Measurements from ENCODE around the gene LPP. TPM values are rescaled to one million over a fixed set of nuclear protein-coding genes. Genes with fewer than 3 reads are reported as not detected.

LPP gene
- total RNA-seq, 2 donors from 2014 or later, result 1,568 to 1,607 TPM

DNA sequence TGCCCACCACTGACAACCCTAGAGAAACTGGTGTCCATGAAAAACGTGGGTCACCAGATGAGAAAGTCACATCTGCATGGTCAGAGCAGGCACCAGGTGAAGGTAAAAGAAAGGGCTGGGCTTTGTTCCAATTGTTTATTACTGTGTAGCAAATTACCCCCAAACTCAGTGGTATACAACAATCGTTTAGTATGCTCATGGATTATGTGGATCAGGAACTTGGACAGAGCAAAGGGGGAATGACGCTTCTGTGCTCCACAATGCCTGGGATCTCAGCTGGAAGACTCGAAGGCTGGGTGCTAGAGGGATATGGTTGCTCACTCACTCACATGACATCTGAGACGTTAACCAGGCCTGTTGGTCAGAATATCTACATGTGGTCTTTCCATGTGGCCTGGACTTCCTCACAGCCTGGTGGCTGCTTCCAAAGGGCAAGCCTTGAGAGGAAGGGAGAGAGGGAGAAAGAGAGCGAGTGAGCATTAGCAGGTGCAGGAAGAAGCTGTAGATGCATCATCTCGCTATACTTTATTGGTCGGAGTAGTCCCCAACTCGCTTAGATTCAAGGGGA lies 44.9 kb downstream of the LPP start:
- Histone ChIP-seq H3K9me3 (no peaks in the 10 kb centered on the region), H3K4me3 (no peak overlapping the region), H3K36me3 (no peaks in the 10 kb centered on the region), H3K27ac (peak overlapping the region; percentile 9 to 50), H3K27me3 (replicated peaks; ENCODE audit: insufficient read depth) (no peaks in the 10 kb centered on the region), H3K4me1 (ENCODE audit: control insufficient read depth in 1 of 2, low read depth in 2 of 2) (peaks cover 21 to 67% of the 10 kb centered on the region in 2 donors)
- no peak for ATAC-seq (ENCODE audit: insufficient number of reproducible peaks, low FRiP score, low read depth)
- no peak for DNase-seq (ENCODE audit: low spot score)
- TF ChIP-seq, protein P1, sequence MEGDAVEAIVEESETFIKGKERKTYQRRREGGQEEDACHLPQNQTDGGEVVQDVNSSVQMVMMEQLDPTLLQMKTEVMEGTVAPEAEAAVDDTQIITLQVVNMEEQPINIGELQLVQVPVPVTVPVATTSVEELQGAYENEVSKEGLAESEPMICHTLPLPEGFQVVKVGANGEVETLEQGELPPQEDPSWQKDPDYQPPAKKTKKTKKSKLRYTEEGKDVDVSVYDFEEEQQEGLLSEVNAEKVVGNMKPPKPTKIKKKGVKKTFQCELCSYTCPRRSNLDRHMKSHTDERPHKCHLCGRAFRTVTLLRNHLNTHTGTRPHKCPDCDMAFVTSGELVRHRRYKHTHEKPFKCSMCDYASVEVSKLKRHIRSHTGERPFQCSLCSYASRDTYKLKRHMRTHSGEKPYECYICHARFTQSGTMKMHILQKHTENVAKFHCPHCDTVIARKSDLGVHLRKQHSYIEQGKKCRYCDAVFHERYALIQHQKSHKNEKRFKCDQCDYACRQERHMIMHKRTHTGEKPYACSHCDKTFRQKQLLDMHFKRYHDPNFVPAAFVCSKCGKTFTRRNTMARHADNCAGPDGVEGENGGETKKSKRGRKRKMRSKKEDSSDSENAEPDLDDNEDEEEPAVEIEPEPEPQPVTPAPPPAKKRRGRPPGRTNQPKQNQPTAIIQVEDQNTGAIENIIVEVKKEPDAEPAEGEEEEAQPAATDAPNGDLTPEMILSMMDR (IDR thresholded peaks at IDR 0.05), result no peak

DNA sequence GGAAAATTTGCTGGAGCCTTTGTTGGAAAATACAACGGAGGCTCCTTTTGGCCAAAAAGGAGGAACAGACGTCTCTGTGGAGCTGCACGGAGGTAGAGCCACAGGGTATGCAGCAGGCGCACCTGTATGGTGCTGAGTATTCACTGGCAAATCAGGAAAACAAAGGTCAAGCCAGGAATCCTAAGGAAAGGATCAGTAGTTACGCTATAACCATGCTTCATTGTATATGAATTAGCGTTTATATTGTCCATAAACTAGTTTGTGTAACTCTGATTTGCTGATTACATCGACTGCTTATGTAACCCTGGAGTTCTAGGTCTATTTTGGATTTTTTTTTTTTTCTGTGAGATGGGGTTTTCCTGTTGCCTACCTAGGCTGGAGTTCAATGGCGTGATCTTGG lies 45.4 kb downstream of the LPP start:
- H3K36me3 ChIP-seq, result no peaks in the 10 kb centered on the region
- no peak overlapping the region for H3K4me3 ChIP-seq
- TF ChIP-seq, protein P1 (IDR thresholded peaks at IDR 0.05), result no peak
- peaks cover 25 to 67% of the 10 kb centered on the region in 2 donors for H3K4me1 ChIP-seq (ENCODE audit: control insufficient read depth in 1 of 2, low read depth in 2 of 2)
- H3K27ac ChIP-seq, result peak overlapping the region in 1 of 2 donors; percentile 23
- ATAC-seq (ENCODE audit: insufficient number of reproducible peaks, low FRiP score, low read depth), result no peak
- H3K9me3 ChIP-seq, result no peaks in the 10 kb centered on the region
- no peak for DNase-seq (ENCODE audit: low spot score)
- H3K27me3 ChIP-seq (replicated peaks; ENCODE audit: insufficient read depth), result no peaks in the 10 kb centered on the region

DNA sequence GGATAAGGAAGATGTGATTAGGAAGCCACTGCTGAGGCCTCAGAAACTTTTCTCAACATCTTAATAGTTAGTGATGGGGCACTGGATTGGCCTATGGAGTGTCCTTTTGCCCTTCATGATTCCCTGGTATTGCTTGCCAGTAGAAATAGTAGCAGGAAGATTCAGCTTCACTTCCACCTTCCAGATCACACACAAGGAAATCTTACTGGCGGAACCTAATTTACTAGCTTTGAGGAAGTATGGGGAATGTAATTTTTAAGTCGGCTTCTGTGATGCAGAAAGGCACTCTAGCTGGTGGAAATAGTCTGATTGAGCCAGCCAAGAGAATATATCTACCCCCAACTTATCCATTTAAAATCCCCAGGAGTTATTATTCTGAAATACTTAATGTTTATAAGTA lies 46.5 kb downstream of the LPP start:
- ATAC-seq (ENCODE audit: insufficient number of reproducible peaks, low FRiP score, low read depth), result no peak

DNA sequence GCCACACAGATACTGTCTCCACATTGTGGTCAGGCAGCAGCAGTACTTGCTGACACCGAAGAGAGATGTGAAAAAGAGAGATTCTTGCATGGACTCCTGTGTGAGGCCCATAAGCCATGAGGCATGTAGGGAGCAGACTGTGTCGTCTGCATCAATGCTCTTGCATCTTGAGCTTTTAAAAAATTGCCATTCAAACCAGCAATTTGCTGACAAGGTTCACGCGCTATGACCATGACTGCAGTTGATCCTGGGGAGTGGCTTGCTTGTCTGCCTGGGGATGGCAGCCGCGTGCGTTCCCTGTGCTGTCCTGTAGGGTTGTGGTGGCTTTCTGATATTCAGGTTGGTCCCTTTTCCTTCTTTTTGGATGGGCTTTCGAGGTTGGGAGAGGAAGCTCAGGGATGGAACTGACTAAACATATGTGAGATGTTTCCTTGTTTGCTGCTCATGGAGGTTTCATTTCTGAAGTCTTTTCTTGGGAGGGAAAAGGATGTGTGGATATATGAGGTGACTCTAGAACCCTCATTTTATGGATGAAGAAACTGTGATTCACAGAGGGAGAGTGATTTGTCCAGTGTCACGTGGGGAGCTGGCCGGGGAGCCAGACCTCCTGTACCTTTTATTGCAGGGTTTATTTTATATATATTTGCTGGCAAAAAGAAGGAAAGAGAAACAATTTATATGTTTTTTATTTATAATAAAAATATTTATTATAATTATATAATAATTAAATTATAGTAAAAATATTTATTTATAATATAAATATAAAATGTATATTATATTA lies 48.6 kb downstream of the LPP start:
- H3K27me3 ChIP-seq (replicated peaks; ENCODE audit: insufficient read depth), result no peaks in the 10 kb centered on the region
- no peak overlapping the region for H3K4me3 ChIP-seq
- TF ChIP-seq, protein P1 (IDR thresholded peaks at IDR 0.05), result peak; percentile 23
- no peak for ATAC-seq (ENCODE audit: insufficient number of reproducible peaks, low FRiP score, low read depth)
- H3K27ac ChIP-seq, result peak overlapping the region in 1 of 2 donors; percentile 41
- H3K9me3 ChIP-seq, result no peaks in the 10 kb centered on the region
- peaks cover 23 to 72% of the 10 kb centered on the region in 2 donors for H3K4me1 ChIP-seq (ENCODE audit: control insufficient read depth in 1 of 2, low read depth in 2 of 2)
- no peak for DNase-seq (ENCODE audit: low spot score)
- H3K36me3 ChIP-seq, result no peaks in the 10 kb centered on the region

More for the DNA sequence above, 46.5 kb downstream of the LPP start:
- Histone ChIP-seq H3K4me3 (no peak overlapping the region), H3K27ac (peak overlapping the region in 1 of 2 donors; percentile 23), H3K36me3 (no peaks in the 10 kb centered on the region), H3K27me3 (replicated peaks; ENCODE audit: insufficient read depth) (no peaks in the 10 kb centered on the region), H3K9me3 (no peaks in the 10 kb centered on the region), H3K4me1 (ENCODE audit: control insufficient read depth in 1 of 2, low read depth in 2 of 2) (peaks cover 30 to 71% of the 10 kb centered on the region in 2 donors)
- TF ChIP-seq, protein P1 (IDR thresholded peaks at IDR 0.05), result no peak
- no peak for DNase-seq (ENCODE audit: low spot score)

DNA sequence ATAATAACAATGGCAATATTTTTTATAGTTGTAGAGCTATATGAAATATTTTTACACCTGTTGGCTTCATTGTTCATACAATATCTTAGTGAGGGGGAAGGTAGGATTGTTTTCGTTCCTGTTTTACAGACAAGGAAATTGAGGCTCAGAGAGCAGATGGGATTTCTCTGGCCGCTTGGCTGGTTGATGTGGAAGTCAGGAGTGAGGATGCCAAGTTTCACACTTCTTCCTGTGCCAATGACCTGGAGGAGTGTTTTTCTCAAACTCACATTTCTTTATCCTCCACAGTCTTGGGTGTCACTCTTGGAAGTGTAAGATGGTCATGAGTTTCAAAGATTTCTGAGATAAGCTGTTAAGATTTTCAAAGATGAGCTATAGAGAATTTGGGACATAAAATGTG lies 50.6 kb downstream of the LPP start:
- Histone ChIP-seq H3K27ac (no peak overlapping the region), H3K36me3 (no peaks in the 10 kb centered on the region), H3K9me3 (no peaks in the 10 kb centered on the region), H3K4me3 (no peak overlapping the region), H3K4me1 (ENCODE audit: control insufficient read depth in 1 of 2, low read depth in 2 of 2) (peaks cover 27 to 72% of the 10 kb centered on the region in 2 donors), H3K27me3 (replicated peaks; ENCODE audit: insufficient read depth) (no peaks in the 10 kb centered on the region)
- ATAC-seq (ENCODE audit: insufficient number of reproducible peaks, low FRiP score, low read depth) (no peak), DNase-seq (ENCODE audit: low spot score) (no peak)
- TF ChIP-seq, protein P1 (IDR thresholded peaks at IDR 0.05), result no peak
